Measurements from ENCODE around the gene DCTN5. TPM values are rescaled to one million over a fixed set of nuclear protein-coding genes. Genes with fewer than 3 reads are reported as not detected.
A peak's percentile ranks its signal among the peaks of the same experiment; 100 is the strongest.

Gene DCTN5
- total RNA-seq, 2 donors from 2014 or later, result 61.5 to 62.1 TPM

DNA sequence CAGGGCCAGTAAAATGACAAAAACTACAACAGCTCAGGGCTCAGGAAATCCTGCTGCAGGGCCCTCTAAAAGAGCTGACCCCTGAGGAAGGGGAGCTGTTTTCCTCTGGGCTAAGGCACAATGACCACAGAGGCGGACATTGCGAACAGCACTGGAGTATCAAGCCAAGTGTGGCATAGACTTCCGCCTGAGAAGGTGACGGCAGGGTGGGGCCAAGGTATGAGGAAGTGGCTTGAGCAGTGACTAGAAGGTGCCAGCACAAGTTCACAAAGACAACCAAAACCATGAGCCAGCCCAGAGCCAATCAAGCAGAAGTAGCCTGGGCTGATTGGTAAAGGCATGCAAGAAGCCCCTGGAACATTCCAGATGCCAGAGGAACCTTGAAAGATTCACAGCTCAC lies 57.8 kb downstream of the DCTN5 start:
- intact Hi-C loops (cut with DNase I), result no loop called here
- H3K4me3 ChIP-seq, result no peak overlapping the region
- no peaks in the 10 kb centered on the region for H3K4me1 ChIP-seq
- H3K9ac ChIP-seq (ENCODE audit: low read depth in 2 of 2, low read length in 2 of 2), result peak overlapping the region; percentile 4 to 70
- peak; percentile 90 for DNase-seq
- peak overlapping the region; percentile 75 for H3K27ac ChIP-seq
- H3K27me3 ChIP-seq, result no peaks in the 10 kb centered on the region
- TF ChIP-seq, protein P1, sequence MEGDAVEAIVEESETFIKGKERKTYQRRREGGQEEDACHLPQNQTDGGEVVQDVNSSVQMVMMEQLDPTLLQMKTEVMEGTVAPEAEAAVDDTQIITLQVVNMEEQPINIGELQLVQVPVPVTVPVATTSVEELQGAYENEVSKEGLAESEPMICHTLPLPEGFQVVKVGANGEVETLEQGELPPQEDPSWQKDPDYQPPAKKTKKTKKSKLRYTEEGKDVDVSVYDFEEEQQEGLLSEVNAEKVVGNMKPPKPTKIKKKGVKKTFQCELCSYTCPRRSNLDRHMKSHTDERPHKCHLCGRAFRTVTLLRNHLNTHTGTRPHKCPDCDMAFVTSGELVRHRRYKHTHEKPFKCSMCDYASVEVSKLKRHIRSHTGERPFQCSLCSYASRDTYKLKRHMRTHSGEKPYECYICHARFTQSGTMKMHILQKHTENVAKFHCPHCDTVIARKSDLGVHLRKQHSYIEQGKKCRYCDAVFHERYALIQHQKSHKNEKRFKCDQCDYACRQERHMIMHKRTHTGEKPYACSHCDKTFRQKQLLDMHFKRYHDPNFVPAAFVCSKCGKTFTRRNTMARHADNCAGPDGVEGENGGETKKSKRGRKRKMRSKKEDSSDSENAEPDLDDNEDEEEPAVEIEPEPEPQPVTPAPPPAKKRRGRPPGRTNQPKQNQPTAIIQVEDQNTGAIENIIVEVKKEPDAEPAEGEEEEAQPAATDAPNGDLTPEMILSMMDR (IDR thresholded peaks at IDR 0.05), result no peak
- no peaks in the 10 kb centered on the region for H3K36me3 ChIP-seq
- H3K9me3 ChIP-seq, result no peaks in the 10 kb centered on the region

DNA sequence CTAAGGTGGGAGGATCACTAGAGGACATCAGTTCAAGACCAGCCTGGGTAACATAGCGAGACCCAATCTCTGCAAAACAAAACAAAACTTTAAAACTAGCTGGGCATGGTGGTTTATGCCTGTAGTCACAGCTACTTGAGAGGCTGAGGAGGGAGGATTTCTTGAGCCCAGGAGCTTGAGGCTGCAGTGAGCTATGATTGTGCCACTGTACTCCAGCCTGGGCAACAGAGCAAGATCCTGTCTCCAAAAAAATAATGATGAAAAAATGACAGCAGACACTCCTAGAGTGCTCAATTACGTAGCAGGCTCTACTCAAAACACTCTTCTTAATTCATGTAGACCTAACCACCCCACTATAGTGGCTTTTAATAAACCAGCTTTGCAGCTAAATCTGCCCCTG lies 58.8 kb downstream of the DCTN5 start:
- Histone ChIP-seq H3K9ac (ENCODE audit: low read depth in 2 of 2, low read length in 2 of 2) (no peak overlapping the region), H3K27me3 (no peaks in the 10 kb centered on the region), H3K4me3 (no peak overlapping the region), H3K27ac (peak overlapping the region; percentile 75), H3K4me1 (no peaks in the 10 kb centered on the region), H3K36me3 (no peaks in the 10 kb centered on the region), H3K9me3 (no peaks in the 10 kb centered on the region)
- TF ChIP-seq, protein P1 (IDR thresholded peaks at IDR 0.05), result no peak
- no peak for DNase-seq
- intact Hi-C loops (cut with DNase I), result no loop called here

DNA sequence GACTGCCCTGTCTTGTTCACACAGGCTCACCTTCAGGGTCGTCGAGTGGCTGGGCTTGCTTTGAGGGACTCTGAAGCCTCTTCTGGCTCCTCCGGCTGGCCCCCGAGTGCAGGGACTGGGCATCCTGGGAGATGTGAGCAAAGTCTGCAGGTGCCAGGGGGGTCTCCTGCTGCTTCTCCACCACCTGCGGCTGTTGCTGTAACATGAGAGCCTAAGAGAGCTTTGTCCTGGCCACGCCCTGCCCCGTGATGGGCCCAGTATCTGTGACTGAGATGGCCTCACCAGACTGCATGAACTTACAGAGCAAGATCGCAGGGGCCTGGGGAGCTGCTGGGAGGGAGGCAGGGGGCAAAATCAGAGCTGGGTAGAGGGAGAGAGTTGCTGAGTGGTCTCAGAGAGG lies 59.2 kb downstream of the DCTN5 start:
- Histone ChIP-seq H3K9ac (ENCODE audit: low read depth in 2 of 2, low read length in 2 of 2) (no peak overlapping the region), H3K27me3 (no peaks in the 10 kb centered on the region), H3K27ac (peak overlapping the region; percentile 75), H3K4me3 (no peak overlapping the region), H3K9me3 (no peaks in the 10 kb centered on the region), H3K36me3 (no peaks in the 10 kb centered on the region), H3K4me1 (no peaks in the 10 kb centered on the region)
- TF ChIP-seq, protein P1 (IDR thresholded peaks at IDR 0.05), result no peak
- intact Hi-C loops (cut with DNase I), result no loop called here
- DNase-seq, result no peak

DNA sequence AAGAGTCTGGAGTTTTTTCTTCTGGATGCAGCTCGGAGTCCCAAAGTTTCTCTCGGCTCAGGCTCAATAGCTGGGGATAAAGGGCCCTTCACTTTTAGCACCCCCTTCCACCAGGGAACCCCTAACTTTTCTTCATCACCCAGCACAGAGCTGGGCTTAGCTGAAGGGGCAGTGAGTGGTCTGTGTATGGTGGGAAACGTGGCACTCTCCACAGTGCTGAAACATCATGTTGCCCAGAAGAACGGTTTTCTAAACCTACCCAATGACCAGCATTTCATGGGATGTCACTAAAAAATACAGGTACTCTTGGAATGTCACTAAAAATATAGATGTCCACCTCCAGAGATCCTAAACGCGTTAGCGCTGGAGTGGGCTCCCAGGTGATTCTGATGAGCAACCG lies 59.8 kb downstream of the DCTN5 start:
- Histone ChIP-seq H3K27ac (no peak overlapping the region), H3K4me3 (no peak overlapping the region), H3K27me3 (no peaks in the 10 kb centered on the region), H3K36me3 (no peaks in the 10 kb centered on the region), H3K9me3 (no peaks in the 10 kb centered on the region), H3K4me1 (no peaks in the 10 kb centered on the region), H3K9ac (ENCODE audit: low read depth in 2 of 2, low read length in 2 of 2) (no peak overlapping the region)
- no peak for DNase-seq
- TF ChIP-seq, protein P1 (IDR thresholded peaks at IDR 0.05), result no peak
- intact Hi-C loops (cut with DNase I), result no loop called here

DNA sequence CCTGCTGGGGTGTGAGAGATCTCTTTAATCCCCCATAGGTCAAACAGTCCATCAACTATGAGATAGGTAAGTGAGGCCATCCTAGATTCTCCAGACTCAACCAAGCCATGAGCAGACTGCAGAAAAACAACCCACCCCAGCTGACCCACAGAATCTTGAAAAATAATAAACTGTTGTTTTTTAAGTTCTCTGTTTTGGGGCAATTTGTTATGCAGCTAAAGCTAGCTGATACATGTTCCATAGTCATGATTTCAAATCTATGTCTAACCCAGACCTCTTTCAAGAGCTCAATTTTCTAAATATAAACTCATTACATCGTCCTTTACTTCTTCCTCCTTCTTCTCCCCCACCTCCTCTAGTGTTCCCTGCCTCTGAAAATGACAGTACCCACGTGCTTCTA lies 61.7 kb downstream of the DCTN5 start:
- no peaks in the 10 kb centered on the region for H3K4me1 ChIP-seq
- H3K9me3 ChIP-seq, result no peaks in the 10 kb centered on the region
- peaks cover 5% of the 10 kb centered on the region for H3K36me3 ChIP-seq
- no peak overlapping the region for H3K4me3 ChIP-seq
- H3K27ac ChIP-seq, result no peak overlapping the region
- H3K9ac ChIP-seq (ENCODE audit: low read depth in 2 of 2, low read length in 2 of 2), result no peak overlapping the region
- intact Hi-C loops (cut with DNase I), result no loop called here
- TF ChIP-seq, protein P1 (IDR thresholded peaks at IDR 0.05), result no peak
- no peaks in the 10 kb centered on the region for H3K27me3 ChIP-seq
- no peak for DNase-seq
